KMS-11 (cell line): Measurements from ENCODE around the gene EIF1B.

Experiments
- H2AFZ ChIP-seq: fragments of 200-600 bp; sonication (generic); 2 replicates; pipeline ENCODE4 v1.6.1; 2016; ENCODE audit warnings: antibody characterized with exemption, mixed run types, low read depth
- H3K27ac ChIP-seq: fragments of 200-600 bp; sonication (generic); 2 replicates; pipeline ENCODE4 v1.6.1; 2016; ENCODE audit warnings: mild to moderate bottlenecking, mixed run types
- H3K27me3 ChIP-seq: fragments of 200-600 bp; sonication (generic); 2 replicates; pipeline ENCODE4 v1.6.1; 2017; ENCODE audit warnings: mild to moderate bottlenecking, low read depth, mixed run types, moderate library complexity; ENCODE audit not compliant: insufficient read depth
- H3K36me3 ChIP-seq: fragments of 200-600 bp; sonication (generic); 2 replicates; pipeline ENCODE4 v1.6.1; 2017; ENCODE audit warnings: mild to moderate bottlenecking, mixed run types; ENCODE audit not compliant: insufficient read depth
- H3K4me1 ChIP-seq: fragments of 200-600 bp; sonication (generic); 2 replicates; pipeline ENCODE4 v1.6.1; 2016; ENCODE audit warnings: mild to moderate bottlenecking, low read depth, mixed run types; ENCODE audit not compliant: poor library complexity, severe bottlenecking
- H3K4me2 ChIP-seq: fragments of 200-600 bp; sonication (generic); 2 replicates; pipeline ENCODE4 v1.7.0; 2016; ENCODE audit warnings: mild to moderate bottlenecking, mixed run types
- H3K4me3 ChIP-seq: fragments of 200-600 bp; sonication (generic); IDR thresholded peaks from 2 replicates; pipeline ENCODE4 v1.6.1; 2017; ENCODE audit warnings: low read depth, low read length, mixed read lengths; ENCODE audit not compliant: insufficient read depth
- H3K79me2 ChIP-seq: fragments of 200-600 bp; sonication (generic); 2 replicates; pipeline ENCODE4 v1.6.1; 2016; ENCODE audit warnings: low read depth, mixed run types; ENCODE audit not compliant: insufficient read depth
- H3K9ac ChIP-seq: fragments of 200-600 bp; sonication (generic); 2 replicates; pipeline ENCODE4 v1.6.1; 2016; ENCODE audit warnings: mild to moderate bottlenecking, mixed run types
- H4K20me1 ChIP-seq: fragments of 200-600 bp; sonication (generic); 2 replicates; pipeline ENCODE4 v1.6.1; 2016; ENCODE audit warnings: mild to moderate bottlenecking, mixed run types; ENCODE audit not compliant: insufficient read depth
- TF ChIP-seq, protein P1 (sequence below): fragments of 200-600 bp; sonication (generic); conservative IDR thresholded peaks from 2 replicates; pipeline ENCODE4 v1.6.1; 2017; ENCODE audit warnings: low read depth, mild to moderate bottlenecking, antibody characterized with exemption, low read length, moderate library complexity, mixed read lengths

The EIF1B gene

DNA sequence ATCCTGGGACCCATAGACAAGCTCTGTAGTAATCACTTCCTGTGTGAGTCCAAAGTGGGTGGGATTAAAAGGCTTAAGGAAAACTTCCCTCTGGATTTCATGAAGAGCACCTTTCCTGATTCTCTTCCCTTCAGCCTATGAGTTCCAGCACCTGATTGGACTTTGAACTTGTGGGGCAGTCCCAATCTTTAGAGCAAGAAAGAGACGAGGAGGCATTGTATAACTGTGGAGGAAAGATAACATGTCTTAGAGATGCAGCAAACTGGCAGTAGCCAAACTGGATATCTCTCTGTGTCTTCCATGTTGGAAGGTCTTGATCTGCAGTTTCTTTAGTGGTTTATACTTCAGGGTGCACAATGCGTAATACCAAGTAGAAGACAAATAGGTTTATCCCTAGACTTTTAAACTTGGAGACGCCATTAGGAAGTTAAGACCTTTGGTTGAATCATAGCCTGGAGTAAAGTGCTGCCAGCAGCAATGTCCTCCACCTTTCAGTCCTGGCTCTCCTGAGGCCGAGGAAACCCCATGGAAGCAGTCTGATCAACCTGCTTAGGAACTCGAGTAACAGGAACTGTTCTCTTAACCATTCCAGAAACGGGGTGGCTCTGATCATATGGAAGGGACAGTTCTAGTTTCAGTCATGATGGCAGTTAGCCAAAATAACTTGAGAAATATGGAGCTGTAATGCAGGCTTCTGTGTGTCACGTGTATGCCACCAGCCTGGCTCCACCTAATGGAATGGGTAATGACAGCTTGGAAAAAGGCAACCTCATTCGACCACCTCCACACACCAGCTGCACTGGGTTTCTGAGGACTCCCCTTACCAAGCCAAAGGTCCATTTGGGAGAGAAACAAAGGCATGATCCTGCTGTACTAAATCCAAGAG is 4.7 kb downstream of the EIF1B start:
- TF ChIP-seq, protein P1, sequence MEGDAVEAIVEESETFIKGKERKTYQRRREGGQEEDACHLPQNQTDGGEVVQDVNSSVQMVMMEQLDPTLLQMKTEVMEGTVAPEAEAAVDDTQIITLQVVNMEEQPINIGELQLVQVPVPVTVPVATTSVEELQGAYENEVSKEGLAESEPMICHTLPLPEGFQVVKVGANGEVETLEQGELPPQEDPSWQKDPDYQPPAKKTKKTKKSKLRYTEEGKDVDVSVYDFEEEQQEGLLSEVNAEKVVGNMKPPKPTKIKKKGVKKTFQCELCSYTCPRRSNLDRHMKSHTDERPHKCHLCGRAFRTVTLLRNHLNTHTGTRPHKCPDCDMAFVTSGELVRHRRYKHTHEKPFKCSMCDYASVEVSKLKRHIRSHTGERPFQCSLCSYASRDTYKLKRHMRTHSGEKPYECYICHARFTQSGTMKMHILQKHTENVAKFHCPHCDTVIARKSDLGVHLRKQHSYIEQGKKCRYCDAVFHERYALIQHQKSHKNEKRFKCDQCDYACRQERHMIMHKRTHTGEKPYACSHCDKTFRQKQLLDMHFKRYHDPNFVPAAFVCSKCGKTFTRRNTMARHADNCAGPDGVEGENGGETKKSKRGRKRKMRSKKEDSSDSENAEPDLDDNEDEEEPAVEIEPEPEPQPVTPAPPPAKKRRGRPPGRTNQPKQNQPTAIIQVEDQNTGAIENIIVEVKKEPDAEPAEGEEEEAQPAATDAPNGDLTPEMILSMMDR: no peak
- Histone ChIP-seq H3K4me3 (no peak overlapping the region), H3K27ac (no peak overlapping the region), H3K9ac (no peak overlapping the region), H3K79me2 (0 out of 2 replicates have a peak, but pooled peaks cover 9% of the 10 kb centered on the region), H3K4me2 (no peak overlapping the region), H4K20me1 (no peaks in the 10 kb centered on the region), H2AFZ (no peak overlapping the region), H3K4me1 (peaks cover 5% of the 10 kb centered on the region), H3K36me3 (no peaks in the 10 kb centered on the region; the same call in 1 of the 2 replicates), H3K27me3 (no peaks in the 10 kb centered on the region)

DNA sequence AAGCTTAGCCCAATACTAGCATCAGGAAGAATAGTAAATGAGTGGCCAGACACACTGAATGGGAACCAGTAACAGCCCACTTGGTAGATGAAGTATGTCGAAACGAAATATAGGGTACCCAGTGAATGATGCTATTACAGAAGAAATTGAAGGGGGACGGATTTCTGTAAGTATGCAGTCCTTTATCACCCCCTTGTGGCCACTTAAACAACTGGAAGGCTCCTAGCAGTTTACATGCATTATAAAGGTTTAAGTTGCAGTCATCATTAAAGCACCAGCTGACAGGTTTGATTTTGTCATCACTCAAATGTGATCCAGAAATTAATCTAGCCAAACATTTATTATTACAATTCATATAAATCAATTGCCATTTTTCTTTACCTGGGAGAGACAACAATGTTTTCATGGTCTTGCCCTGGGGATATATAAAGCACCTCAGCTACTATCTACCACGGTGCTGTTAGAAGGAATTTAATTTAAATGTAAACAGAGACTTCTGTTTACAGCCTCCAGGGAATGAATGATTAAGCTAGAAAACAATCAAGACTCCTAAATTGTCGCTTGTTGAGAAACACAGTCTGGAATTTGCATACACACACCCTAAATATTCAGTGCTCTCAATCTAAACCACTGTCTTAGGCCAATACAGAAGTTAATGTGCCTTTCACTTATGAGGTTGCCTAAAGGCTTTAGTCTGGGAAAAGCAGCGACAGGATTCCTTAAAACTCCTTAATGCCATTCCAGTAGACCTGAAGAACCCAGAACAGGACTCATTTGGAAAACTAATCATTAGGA is 7.8 kb downstream of the EIF1B start:
- Histone ChIP-seq H3K4me2 (no peak overlapping the region), H3K4me3 (no peak overlapping the region), H2AFZ (no peak overlapping the region), H3K36me3 (no peaks in the 10 kb centered on the region), H4K20me1 (no peaks in the 10 kb centered on the region), H3K4me1 (no peaks in the 10 kb centered on the region), H3K9ac (no peak overlapping the region), H3K27ac (no peak overlapping the region), H3K27me3 (no peaks in the 10 kb centered on the region), H3K79me2 (no peaks in the 10 kb centered on the region)
- TF ChIP-seq, protein P1: peak; percentile 72

DNA sequence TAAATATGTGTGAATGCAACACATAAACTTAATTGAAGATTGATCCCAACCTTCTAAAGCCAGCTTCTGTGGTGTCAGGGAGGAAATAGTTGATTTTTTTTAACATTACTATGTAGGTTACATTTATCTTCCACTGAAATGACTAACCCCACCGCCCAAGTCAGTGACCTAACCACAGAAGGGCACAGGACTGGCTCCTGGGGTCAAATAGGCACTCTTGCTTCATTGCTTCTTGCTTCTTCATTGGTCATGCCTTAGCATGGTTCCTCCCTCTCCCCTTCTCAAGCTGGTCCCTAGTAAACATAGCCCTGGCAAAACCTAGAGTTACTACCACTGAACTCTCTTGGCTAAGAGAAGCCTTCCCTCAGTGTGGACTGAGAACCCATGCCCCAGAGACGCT is 12.3 kb downstream of the EIF1B start:
- no peak overlapping the region for H3K4me2 ChIP-seq
- no peaks in the 10 kb centered on the region for H3K79me2 ChIP-seq
- no peaks in the 10 kb centered on the region for H3K4me1 ChIP-seq
- H3K4me3 ChIP-seq: no peak overlapping the region
- TF ChIP-seq, protein P1: no peak
- H4K20me1 ChIP-seq: no peaks in the 10 kb centered on the region
- no peak overlapping the region for H3K27ac ChIP-seq
- peaks cover 12% of the 10 kb centered on the region for H3K27me3 ChIP-seq
- H3K9ac ChIP-seq: no peak overlapping the region
- no peak overlapping the region for H2AFZ ChIP-seq
- no peaks in the 10 kb centered on the region for H3K36me3 ChIP-seq

DNA sequence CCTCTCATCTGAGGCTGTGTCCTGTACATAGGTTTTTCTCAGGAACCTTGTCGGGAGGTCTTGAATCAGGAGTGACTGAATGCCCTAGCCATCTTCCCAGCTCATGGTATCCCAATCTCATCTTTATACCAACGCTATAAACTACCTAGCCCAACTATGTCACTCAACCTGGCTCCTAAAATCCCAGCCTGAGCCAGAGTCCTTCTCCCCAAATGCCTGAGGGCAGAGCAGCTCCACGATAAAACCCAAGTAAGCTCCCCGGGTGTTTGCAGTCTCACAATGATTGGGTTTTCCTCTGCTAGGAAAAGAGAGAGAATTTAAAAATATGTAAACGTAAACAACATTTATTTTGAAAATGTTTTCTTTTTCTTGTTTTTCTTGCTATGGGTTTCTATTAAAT is 14.4 kb downstream of the EIF1B start:
- peaks cover 4% of the 10 kb centered on the region for H3K4me1 ChIP-seq
- H3K79me2 ChIP-seq: no peaks in the 10 kb centered on the region
- H3K9ac ChIP-seq: no peak overlapping the region
- TF ChIP-seq, protein P1: no peak
- H2AFZ ChIP-seq: no peak overlapping the region
- H4K20me1 ChIP-seq: no peaks in the 10 kb centered on the region
- H3K36me3 ChIP-seq: no peaks in the 10 kb centered on the region
- peaks cover 12% of the 10 kb centered on the region for H3K27me3 ChIP-seq
- H3K27ac ChIP-seq: no peak overlapping the region
- no peak overlapping the region for H3K4me3 ChIP-seq
- no peak overlapping the region for H3K4me2 ChIP-seq
